Skeletal muscle tissue (tissue), 4 donors: ENCODE results near the gene UNC13B. TPM values are rescaled to one million over a fixed set of nuclear protein-coding genes. Genes with fewer than 3 reads are reported as not detected.
"Not testable (repeated sequence)": the region's sequence is repeated elsewhere in the genome, so short reads cannot be mapped to it uniquely, and the experiment has no call there.

Experiments used
- H3K27ac ChIP-seq: one replicate; pipeline ENCODE4 v1.7.0; 2013; ENCODE audit warnings: mild to moderate bottlenecking, low read depth, low read length, inconsistent platforms
- H3K27me3 ChIP-seq, 3 donors: one replicate each; pipeline ENCODE4 v1.7.0; 2013; ENCODE audit warnings: low read length in 3 of 3; ENCODE audit not compliant: control insufficient read depth in 3 of 3, insufficient read depth in 3 of 3
- H3K36me3 ChIP-seq, 3 donors: one replicate each; pipeline ENCODE4 v1.7.0; 2013; ENCODE audit warnings: low read length in 3 of 3; ENCODE audit not compliant: control insufficient read depth in 3 of 3, insufficient read depth in 3 of 3
- H3K4me1 ChIP-seq, 3 donors: one replicate each; pipeline ENCODE4 v1.7.0; 2013; ENCODE audit warnings: low read length in 3 of 3, mild to moderate bottlenecking in 3 of 3; ENCODE audit not compliant: control insufficient read depth in 3 of 3, insufficient read depth in 3 of 3
- H3K4me3 ChIP-seq, 3 donors: one replicate each; pipeline ENCODE4 v1.7.0; 2013; ENCODE audit warnings: low read length in 3 of 3
- H3K9ac ChIP-seq, 3 donors: one replicate each; pipeline ENCODE4 v1.7.0; 2013; ENCODE audit warnings: low read length in 3 of 3, mild to moderate bottlenecking in 3 of 3, moderate library complexity in 2 of 3, low read depth in 1 of 3
- H3K9me3 ChIP-seq, 3 donors: one replicate each; pipeline ENCODE4 v1.7.0; 2013; ENCODE audit warnings: low read length in 3 of 3; ENCODE audit not compliant: control insufficient read depth in 3 of 3
- total RNA-seq: library from RNA; depleted of rRNA; stranded (reverse); fragments of >200 nt; gene quantifications from one replicate; pipeline ENCODE4 v1.2.3, GENCODE V29; 2014
- donor health status: Osteomylitis.

UNC13B gene
- total RNA-seq, 1 donor from 2014 or later: 16.2 TPM

DNA sequence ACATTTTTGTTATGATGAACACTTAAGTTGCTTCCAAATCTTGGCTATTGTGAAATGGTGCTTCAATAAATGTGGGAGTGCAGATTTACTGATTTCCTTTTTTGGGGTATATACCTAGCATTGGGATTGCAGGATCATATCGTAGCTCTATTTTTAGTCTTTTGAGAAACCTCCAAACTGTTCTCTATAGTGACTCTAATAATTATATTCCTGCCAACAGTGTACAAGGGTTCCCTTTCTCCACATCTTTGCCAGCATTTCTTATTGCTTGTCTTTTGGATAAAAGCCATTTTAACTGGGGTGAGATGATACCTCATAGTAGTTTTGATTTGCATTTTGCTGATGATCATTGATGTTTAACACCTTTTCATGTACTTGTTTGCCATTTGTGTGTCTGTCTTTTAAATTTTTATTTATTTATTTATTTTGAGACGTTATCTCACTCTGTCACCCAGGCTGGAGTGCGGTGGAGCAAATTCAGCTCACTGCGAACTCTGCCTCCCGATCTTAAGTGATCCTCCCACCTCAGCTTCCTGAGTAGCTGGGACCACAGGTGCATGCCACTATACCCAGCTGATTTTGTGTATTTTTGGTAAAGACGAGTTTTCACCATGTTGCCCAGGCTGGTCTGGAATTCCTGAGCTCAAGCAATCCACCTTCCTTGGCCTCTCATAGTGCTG, 59.0 kb downstream of the UNC13B start:
- H3K4me3 ChIP-seq: no peak overlapping the region
- H3K9me3 ChIP-seq: peaks cover 0 to 5% (median 2%) of the 10 kb centered on the region in 3 donors
- H3K9ac ChIP-seq: no peak overlapping the region
- H3K27me3 ChIP-seq: no peaks in the 10 kb centered on the region
- H3K4me1 ChIP-seq: peaks cover 0 to 4% (median 0%) of the 10 kb centered on the region in 3 donors
- H3K27ac ChIP-seq: no peak overlapping the region
- no peaks in the 10 kb centered on the region for H3K36me3 ChIP-seq

DNA sequence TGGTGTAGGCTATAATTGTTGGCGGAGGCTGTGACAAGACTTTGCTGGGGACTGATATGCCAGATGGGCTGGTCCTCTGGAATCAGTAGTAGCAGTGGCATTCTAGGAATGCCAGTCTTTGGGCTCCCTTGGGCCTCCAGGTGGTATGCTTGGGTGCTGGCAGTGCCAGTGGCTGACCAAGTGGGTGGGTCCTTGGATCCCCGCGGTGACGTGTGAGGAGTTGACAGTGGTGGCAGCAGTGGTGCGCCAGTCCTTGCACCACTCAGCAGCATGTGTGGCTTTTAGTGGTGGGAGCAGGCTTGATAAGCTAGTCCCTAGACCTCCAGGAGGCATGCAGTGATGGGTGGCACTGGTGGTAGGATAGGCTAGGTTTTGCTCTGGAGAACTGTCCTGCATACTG, 63.9 kb downstream of the UNC13B start:
- H3K4me3 ChIP-seq: no peak overlapping the region
- no peaks in the 10 kb centered on the region for H3K27me3 ChIP-seq
- H3K9ac ChIP-seq: no peak overlapping the region
- H3K36me3 ChIP-seq: no peaks in the 10 kb centered on the region
- H3K4me1 ChIP-seq: peaks cover 11 to 14% (median 14%) of the 10 kb centered on the region in 3 donors
- H3K9me3 ChIP-seq: peaks cover 0 to 5% (median 2%) of the 10 kb centered on the region in 3 donors
- H3K27ac ChIP-seq: no peak overlapping the region

DNA sequence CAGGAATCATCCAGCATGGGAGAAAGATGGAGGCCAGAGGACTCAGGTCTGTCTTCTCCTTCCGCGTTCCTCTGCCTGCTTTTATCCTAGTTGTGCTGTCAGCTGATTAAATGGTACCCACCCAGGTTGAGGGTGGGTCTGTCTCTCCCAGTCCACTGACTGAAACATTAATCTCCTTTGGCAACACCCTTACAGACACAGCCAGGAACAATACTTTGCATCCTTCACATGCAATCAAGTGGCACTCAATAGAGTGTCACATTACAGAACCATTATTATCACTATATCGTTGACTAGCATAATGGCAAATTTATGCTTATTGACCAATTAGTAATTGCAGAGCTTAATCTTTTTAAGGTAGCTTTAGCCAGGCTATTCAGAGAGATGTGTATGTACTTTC, 64.8 kb downstream of the UNC13B start:
- Histone ChIP-seq H3K9me3 (peaks cover 0 to 5% (median 2%) of the 10 kb centered on the region in 3 donors), H3K27ac (no peak overlapping the region), H3K4me3 (no peak overlapping the region), H3K4me1 (peaks cover 11 to 14% (median 14%) of the 10 kb centered on the region in 3 donors), H3K36me3 (no peaks in the 10 kb centered on the region), H3K9ac (no peak overlapping the region), H3K27me3 (no peaks in the 10 kb centered on the region)

DNA sequence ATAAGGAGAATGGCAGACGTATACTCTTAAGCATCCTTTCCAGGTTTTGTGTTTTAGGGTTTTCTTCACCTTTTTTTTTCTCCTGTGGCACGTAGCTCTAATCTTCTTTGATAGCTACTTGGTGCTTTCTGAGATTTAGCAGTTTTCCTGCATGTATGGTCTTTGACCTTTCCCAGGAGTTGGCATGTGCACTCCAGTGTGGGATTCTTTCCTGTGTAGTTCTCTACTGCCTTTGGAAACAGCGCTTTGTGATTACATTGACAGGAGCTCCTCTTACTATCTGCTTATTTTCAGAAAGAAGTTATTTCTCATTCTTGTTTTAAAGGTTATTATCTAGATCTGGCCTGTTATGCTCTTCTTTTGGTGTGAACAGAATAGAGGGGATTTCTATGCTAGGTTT, 65.5 kb downstream of the UNC13B start:
- no peak overlapping the region for H3K4me3 ChIP-seq
- no peak overlapping the region for H3K9ac ChIP-seq
- peaks cover 12 to 17% (median 14%) of the 10 kb centered on the region in 3 donors for H3K4me1 ChIP-seq
- H3K36me3 ChIP-seq: no peaks in the 10 kb centered on the region
- peak overlapping the region; percentile 21 for H3K27ac ChIP-seq
- H3K27me3 ChIP-seq: no peaks in the 10 kb centered on the region
- H3K9me3 ChIP-seq: peaks cover 0 to 5% (median 2%) of the 10 kb centered on the region in 3 donors

DNA sequence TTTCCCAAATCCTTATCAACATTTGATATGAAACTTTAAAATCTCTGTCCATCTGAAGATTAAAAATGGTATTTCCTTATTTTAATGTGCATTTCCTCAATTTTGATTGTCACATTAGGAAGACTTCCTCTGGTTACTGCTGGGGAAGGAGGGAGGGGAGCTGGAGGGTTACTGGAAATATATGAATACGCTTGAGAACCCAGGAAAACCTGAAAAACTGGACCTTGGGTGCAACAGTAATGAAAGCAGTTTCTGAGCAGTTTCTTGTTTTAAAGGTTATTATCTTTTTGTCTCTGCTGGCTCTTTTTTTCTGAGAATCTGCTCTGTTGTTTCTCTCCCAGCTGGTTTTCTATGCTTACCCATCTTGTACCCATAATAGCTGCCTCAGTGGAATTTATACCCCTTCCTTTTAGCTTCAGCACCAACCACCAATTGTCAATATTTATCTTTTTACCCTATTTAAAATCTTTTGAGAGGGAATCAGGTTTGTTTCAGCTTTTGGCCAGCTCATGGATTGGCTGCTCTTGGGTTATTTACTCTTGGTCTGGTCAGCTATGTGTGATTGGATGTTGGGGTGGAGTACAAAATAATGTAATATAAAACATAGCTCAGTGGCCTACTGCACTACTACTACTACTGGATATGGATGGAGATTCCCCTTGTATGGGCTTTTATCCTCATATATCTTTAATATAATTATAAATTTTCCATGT, 67.4 kb downstream of the UNC13B start:
- Histone ChIP-seq H3K27me3 (no peaks in the 10 kb centered on the region), H3K4me1 (peaks cover 14 to 27% (median 23%) of the 10 kb centered on the region in 3 donors), H3K36me3 (no peaks in the 10 kb centered on the region), H3K9ac (peak overlapping the region in 2 of 3 donors; percentile 51 to 54), H3K9me3 (no peaks in the 10 kb centered on the region), H3K27ac (peak overlapping the region; percentile 26), H3K4me3 (peak overlapping the region in 1 of 3 donors; percentile 59)

DNA sequence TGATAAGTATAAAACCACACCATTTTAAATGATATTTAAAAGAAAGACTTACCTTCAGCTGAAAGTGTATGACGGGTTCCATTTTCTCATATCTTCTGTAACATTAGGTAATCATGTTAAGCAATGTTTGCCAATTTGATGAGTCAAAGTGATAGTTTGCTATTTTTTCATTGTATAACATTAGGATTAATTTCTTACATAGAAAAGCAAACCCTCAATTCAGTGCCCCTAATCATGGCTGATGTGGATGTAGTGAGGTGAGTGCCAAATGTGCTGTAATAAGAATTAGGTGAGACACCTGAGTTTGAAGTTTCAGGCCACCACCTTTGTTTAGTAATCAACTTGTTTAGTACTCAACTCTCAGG, 68.0 kb downstream of the UNC13B start:
- H3K27ac ChIP-seq: peak overlapping the region; percentile 51
- H3K36me3 ChIP-seq: no peaks in the 10 kb centered on the region
- peak overlapping the region in 1 of 3 donors; percentile 59 for H3K4me3 ChIP-seq
- H3K27me3 ChIP-seq: no peaks in the 10 kb centered on the region
- H3K4me1 ChIP-seq: peaks cover 15 to 27% (median 24%) of the 10 kb centered on the region in 3 donors
- no peak overlapping the region for H3K9ac ChIP-seq
- H3K9me3 ChIP-seq: no peaks in the 10 kb centered on the region

DNA sequence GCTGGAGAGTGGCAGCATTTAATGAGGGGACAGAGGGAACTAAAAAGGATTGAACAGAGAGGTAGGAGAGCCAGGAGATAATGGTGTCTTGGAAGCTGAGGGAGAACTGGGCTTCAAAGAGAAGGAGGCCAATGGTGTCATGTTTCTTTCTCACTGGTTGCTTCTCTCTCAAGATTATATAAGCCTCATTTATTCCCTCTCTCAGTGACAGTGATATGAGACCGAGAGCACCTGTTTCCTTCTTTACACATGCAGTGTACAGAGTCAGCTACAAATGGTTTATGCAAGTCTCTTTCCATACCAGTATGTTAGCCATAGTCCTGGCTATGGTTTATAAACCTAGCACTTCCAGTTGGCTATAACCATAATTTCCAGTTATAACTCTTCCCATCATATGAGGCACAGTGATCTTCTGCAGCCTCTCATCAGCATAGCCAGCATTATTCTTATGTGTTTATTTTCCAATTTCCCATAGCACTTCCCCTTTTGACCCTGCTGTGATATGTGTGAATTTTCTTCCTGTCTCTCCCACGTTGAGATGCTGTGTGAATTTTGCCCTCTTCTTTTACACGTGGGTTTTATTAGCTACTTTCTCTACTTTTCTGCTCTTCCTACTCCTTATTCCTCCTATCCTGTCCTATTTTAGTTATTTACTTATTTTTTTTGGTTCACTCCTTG, 71.2 kb downstream of the UNC13B start:
- no peaks in the 10 kb centered on the region for H3K9me3 ChIP-seq
- H3K27ac ChIP-seq: peak overlapping the region; percentile 81
- H3K4me1 ChIP-seq: peaks cover 17 to 31% (median 18%) of the 10 kb centered on the region in 3 donors
- H3K9ac ChIP-seq: peak overlapping the region; percentile 46 to 51 (median 51)
- H3K36me3 ChIP-seq: peaks cover 0 to 12% (median 8%) of the 10 kb centered on the region in 3 donors
- H3K27me3 ChIP-seq: no peaks in the 10 kb centered on the region
- H3K4me3 ChIP-seq: peak overlapping the region; percentile 8 to 42 (median 18)

DNA sequence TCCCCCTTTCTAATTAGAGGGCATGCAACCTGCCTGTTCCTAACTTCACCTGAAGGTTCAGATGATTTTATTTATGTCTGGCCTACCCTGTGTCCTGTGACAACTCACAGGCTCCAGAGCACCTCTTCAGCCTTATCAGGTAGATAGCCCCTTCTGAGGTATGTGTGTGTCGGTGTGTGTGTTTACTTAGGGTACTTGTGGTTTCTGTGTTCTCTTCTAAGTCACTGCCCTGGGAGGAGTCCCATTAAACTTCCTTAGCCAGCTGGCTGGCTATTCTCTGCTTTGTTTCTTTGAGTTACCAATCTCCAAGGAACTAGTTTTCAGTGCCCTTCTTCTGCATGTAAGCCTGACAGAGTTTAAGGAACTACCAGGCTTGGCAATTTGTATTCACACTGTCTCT, 74.9 kb downstream of the UNC13B start:
- H3K27ac ChIP-seq: no peak overlapping the region
- H3K27me3 ChIP-seq: no peaks in the 10 kb centered on the region
- no peaks in the 10 kb centered on the region for H3K9me3 ChIP-seq
- H3K9ac ChIP-seq: no peak overlapping the region
- H3K4me1 ChIP-seq: peaks cover 12 to 26% (median 15%) of the 10 kb centered on the region in 3 donors
- peaks cover 0 to 16% (median 14%) of the 10 kb centered on the region in 3 donors for H3K36me3 ChIP-seq
- H3K4me3 ChIP-seq: no peak overlapping the region

DNA sequence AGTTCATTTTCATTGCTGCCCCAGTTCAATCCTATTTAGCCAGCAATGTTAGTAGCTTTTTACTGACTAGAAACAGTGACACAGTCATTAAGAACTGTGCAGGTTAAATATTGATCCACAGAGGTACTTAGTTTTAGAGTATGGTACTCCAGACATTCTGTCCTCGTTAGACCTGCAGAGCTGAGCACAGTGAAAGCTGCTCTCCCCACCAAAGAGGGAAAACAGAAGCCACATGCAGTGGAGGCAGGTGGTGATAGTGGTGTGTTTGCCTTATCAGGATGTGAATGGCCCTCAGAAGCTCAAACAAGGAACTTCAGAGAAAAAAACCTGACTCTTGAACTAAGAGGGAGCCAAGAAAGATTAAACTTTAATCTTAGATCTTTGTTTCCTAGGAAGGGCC, 75.5 kb downstream of the UNC13B start:
- Histone ChIP-seq H3K4me1 (peaks cover 12 to 23% (median 14%) of the 10 kb centered on the region in 3 donors), H3K4me3 (no peak overlapping the region), H3K27ac (no peak overlapping the region), H3K9ac (no peak overlapping the region), H3K36me3 (peaks cover 0 to 17% (median 14%) of the 10 kb centered on the region in 3 donors), H3K27me3 (no peaks in the 10 kb centered on the region), H3K9me3 (no peaks in the 10 kb centered on the region)

DNA sequence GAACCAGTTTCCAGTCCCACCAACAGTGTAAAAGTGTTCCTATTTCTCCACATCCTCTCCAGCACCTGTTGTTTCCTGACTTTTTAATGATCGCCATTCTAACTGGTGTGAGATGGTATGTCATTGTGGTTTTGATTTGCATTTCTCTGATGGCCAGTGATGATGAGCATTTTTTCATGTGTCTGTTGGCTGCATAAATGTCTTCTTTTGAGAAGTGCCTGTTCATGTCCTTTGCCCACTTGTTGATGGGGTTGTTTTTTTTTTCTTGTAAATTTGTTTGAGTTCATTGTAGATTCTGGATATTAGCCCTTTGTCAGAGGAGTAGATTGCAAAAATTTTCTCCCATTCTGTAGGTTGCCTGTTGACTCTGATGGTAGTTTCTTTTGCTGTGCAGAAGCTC, 84.1 kb downstream of the UNC13B start:
- H3K9ac ChIP-seq, H3K27ac ChIP-seq, H3K9me3 ChIP-seq, H3K4me1 ChIP-seq, H3K27me3 ChIP-seq, H3K4me3 ChIP-seq: not testable (repeated sequence)
- H3K36me3 ChIP-seq: peaks cover 3 to 11% (median 5%) of the 10 kb centered on the region in 3 donors
